H9 (cell line): ENCODE measurements around the gene IL12A. TPM values are rescaled to one million over a fixed set of nuclear protein-coding genes. Genes with fewer than 3 reads are reported as not detected.

Source experiments
- DNase-seq: peaks from one replicate; pipeline ENCODE4 v3.0.0-alpha.2; 2017
- H2AFZ ChIP-seq: one replicate; pipeline ENCODE4 v1.6.1; 2013; ENCODE audit warnings: mild to moderate bottlenecking, low read length, control low read depth, moderate library complexity
- H2AK5ac ChIP-seq: 2 replicates; pipeline ENCODE4 v1.6.1; 2013; ENCODE audit warnings: low read length, control low read depth, mixed read lengths; ENCODE audit not compliant: insufficient read length
- H2BK120ac ChIP-seq: one replicate; pipeline ENCODE4 v1.6.1; 2013; ENCODE audit warnings: low read depth, mild to moderate bottlenecking, low read length, control low read depth, inconsistent platforms; ENCODE audit not compliant: poor library complexity, severe bottlenecking
- H2BK12ac ChIP-seq: 2 replicates; pipeline ENCODE4 v1.6.1; 2013; ENCODE audit warnings: low read length, control low read depth, mixed read lengths, low read depth; ENCODE audit not compliant: insufficient read length
- H2BK15ac ChIP-seq: 2 replicates; pipeline ENCODE4 v1.6.1; 2013; ENCODE audit warnings: low read depth, low read length, control low read depth
- H2BK20ac ChIP-seq: one replicate; pipeline ENCODE4 v1.6.1; 2013; ENCODE audit warnings: low read depth, mild to moderate bottlenecking, low read length, control low read depth, inconsistent platforms; ENCODE audit not compliant: poor library complexity, severe bottlenecking
- H2BK5ac ChIP-seq: 2 replicates; pipeline ENCODE4 v1.6.1; 2013; ENCODE audit warnings: low read length, control low read depth, mixed read lengths; ENCODE audit not compliant: insufficient read length
- H3K14ac ChIP-seq: 2 replicates; pipeline ENCODE4 v1.6.1; 2013; ENCODE audit warnings: low read length, control low read depth; ENCODE audit not compliant: insufficient read depth
- H3K18ac ChIP-seq: 2 replicates; pipeline ENCODE4 v1.6.1; 2013; ENCODE audit warnings: low read depth, mild to moderate bottlenecking, mixed read lengths, low read length, control low read depth; ENCODE audit not compliant: insufficient read length
- H3K23ac ChIP-seq: 2 replicates; pipeline ENCODE4 v1.6.1; 2013; ENCODE audit warnings: low read length, control low read depth, mixed read lengths, low read depth; ENCODE audit not compliant: insufficient read length
- H3K23me2 ChIP-seq: 2 replicates; pipeline ENCODE4 v1.6.1; 2013; ENCODE audit warnings: low read depth, mild to moderate bottlenecking, mixed read lengths, low read length, control low read depth; ENCODE audit not compliant: insufficient read length, poor library complexity, severe bottlenecking
- H3K27ac ChIP-seq: 2 replicates; pipeline ENCODE4 v1.5.1; 2013; ENCODE audit warnings: low read length, control low read depth, mixed read lengths, low read depth; ENCODE audit not compliant: insufficient read length
- H3K27me3 ChIP-seq: 2 replicates; pipeline ENCODE4 v1.6.1; 2013; ENCODE audit warnings: low read length, control low read depth, inconsistent platforms; ENCODE audit not compliant: insufficient read depth
- H3K4ac ChIP-seq: 2 replicates; pipeline ENCODE4 v1.6.1; 2013; ENCODE audit warnings: low read depth, mild to moderate bottlenecking, control low read depth, inconsistent platforms, low read length, moderate library complexity
- H3K4me1 ChIP-seq: 2 replicates; pipeline ENCODE4 v1.6.1; 2013; ENCODE audit warnings: low read length, control low read depth, inconsistent platforms; ENCODE audit not compliant: insufficient read depth
- H3K4me2 ChIP-seq: 2 replicates; pipeline ENCODE4 v1.6.1; 2013; ENCODE audit warnings: low read length, control low read depth, mixed read lengths; ENCODE audit not compliant: insufficient read length, insufficient read depth
- H3K56ac ChIP-seq: 2 replicates; pipeline ENCODE4 v1.6.1; 2013; ENCODE audit warnings: low read depth, mild to moderate bottlenecking, mixed read lengths, low read length, control low read depth; ENCODE audit not compliant: insufficient read length
- H3K79me1 ChIP-seq: 2 replicates; pipeline ENCODE4 v1.6.1; 2013; ENCODE audit warnings: low read depth, mild to moderate bottlenecking, moderate library complexity, low read length, control low read depth, inconsistent platforms; ENCODE audit not compliant: insufficient read depth, poor library complexity, severe bottlenecking
- H3K79me2 ChIP-seq: 2 replicates; pipeline ENCODE4 v1.6.1; 2013; ENCODE audit warnings: low read length, control low read depth, inconsistent platforms; ENCODE audit not compliant: insufficient read depth
- H3K9ac ChIP-seq: 2 replicates; pipeline ENCODE4 v1.6.1; 2013; ENCODE audit warnings: low read length, control low read depth, mixed read lengths; ENCODE audit not compliant: insufficient read length; ENCODE audit errors: extremely low read depth
- H3K9me3 ChIP-seq: one replicate; pipeline ENCODE4 v1.6.1; 2013; ENCODE audit warnings: low read depth, low read length, inconsistent platforms; ENCODE audit not compliant: control insufficient read depth
- H3T11ph ChIP-seq: one replicate; pipeline ENCODE4 v1.6.1; 2013; ENCODE audit warnings: mild to moderate bottlenecking, low read length, control low read depth, inconsistent platforms
- H4K20me1 ChIP-seq: one replicate; pipeline ENCODE4 v1.6.1; 2013; ENCODE audit not compliant: control insufficient read depth, insufficient read length, insufficient read depth
- H4K5ac ChIP-seq: 2 replicates; pipeline ENCODE4 v1.6.1; 2013; ENCODE audit warnings: low read depth, mild to moderate bottlenecking, mixed read lengths, low read length, control low read depth; ENCODE audit not compliant: insufficient read length
- H4K8ac ChIP-seq: replicated peaks from 2 replicates; pipeline ENCODE4 v1.6.1; 2013; ENCODE audit warnings: low read length, control low read depth, mixed read lengths, low read depth; ENCODE audit not compliant: insufficient read length
- H4K91ac ChIP-seq: 2 replicates; pipeline ENCODE4 v1.6.1; 2013; ENCODE audit warnings: low read depth, mild to moderate bottlenecking, moderate library complexity, mixed read lengths, low read length, control low read depth; ENCODE audit not compliant: insufficient read length
- H3K27ac Mint-ChIP-seq, 3 experiments: 2 replicates in 2 of 3; 3 replicates in 1 of 3; pipeline ENCODE4 v1.8.0; 2020 to 2021; ENCODE audit warnings: mixed read lengths in 3 of 3, mild to moderate bottlenecking in 1 of 3, moderate library complexity in 1 of 3
- H3K27me3 Mint-ChIP-seq: 2 replicates; pipeline ENCODE4 v1.8.0; 2021; ENCODE audit warnings: low read depth, mild to moderate bottlenecking, moderate library complexity, mixed read lengths
- H3K36me3 Mint-ChIP-seq, 3 experiments: 2 replicates in 2 of 3; 3 replicates in 1 of 3; pipeline ENCODE4 v1.8.0; 2020 to 2021; ENCODE audit warnings: low read depth in 3 of 3, mixed read lengths in 3 of 3; ENCODE audit not compliant: insufficient read depth in 1 of 3
- H3K4me1 Mint-ChIP-seq, 2 experiments: 2 replicates each; pipeline ENCODE4 v1.8.0; 2020; ENCODE audit warnings: mixed read lengths in 2 of 2
- H3K4me3 Mint-ChIP-seq, 2 experiments: 2 replicates in 1 of 2; 3 replicates in 1 of 2; pipeline ENCODE4 v1.8.0; 2020 to 2021; ENCODE audit warnings: mild to moderate bottlenecking in 2 of 2, mixed read lengths in 2 of 2, moderate library complexity in 1 of 2
- H3K9me3 Mint-ChIP-seq, 2 experiments: 2 replicates in 1 of 2; 3 replicates in 1 of 2; pipeline ENCODE4 v1.8.0; 2020; ENCODE audit warnings: mild to moderate bottlenecking in 2 of 2, mixed read lengths in 2 of 2, moderate library complexity in 1 of 2
- WGBS: extraction: QIAGEN DNeasy Blood & Tissue Kit; methylation state at CpG from one replicate; pipeline ENCODE4 v1.1.7; 2013; ENCODE audit warnings: missing lambda C conversion rate, low lambda C conversion rate, mixed read lengths; ENCODE audit not compliant: insufficient read length; ENCODE audit errors: extremely low coverage; 5-methylcytosine and 5-hydroxymethylcytosine counted together
- total RNA-seq: library from RNA; stranded (reverse); gene quantifications from 2 replicates; pipeline ENCODE4 v1.2.1, GENCODE V29; 2021
- TF ChIP-seq, protein P1 (sequence below): fragments of 200-600 bp; sonication (generic); conservative IDR thresholded peaks from 3 replicates; pipeline ENCODE4 v1.8.0; 2021; ENCODE audit warnings: antibody characterized with exemption, mild to moderate bottlenecking

IL12A gene
- total RNA-seq, 1 experiment from 2014 or later, result 0.50 TPM

DNA sequence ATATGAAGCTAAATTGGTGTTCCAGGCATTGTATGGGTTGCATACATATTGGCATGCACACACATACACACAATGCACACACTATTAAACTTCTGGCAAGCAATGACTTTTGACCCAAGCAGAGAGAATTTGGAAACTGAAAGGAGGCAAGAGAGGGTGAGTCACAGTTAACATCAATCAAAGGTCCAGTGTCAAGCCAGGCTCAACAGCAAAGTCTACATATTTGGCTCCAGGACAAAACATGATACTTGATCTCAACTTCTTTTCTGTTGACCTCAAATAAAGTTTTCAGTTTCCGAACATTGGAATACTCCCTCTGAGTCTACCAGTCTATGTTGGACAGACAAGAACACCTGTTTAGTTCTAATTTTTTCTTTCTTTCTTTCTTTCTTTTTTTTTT lies 28.3 kb downstream of the IL12A start:
- WGBS, result no CpG with 5 or more reads among the region's 1 CpG
- H3K23ac ChIP-seq, result no peak overlapping the region
- H4K8ac ChIP-seq, result no peak overlapping the region
- H3K79me2 ChIP-seq, result no peaks in the 10 kb centered on the region
- no peak overlapping the region for H3K18ac ChIP-seq
- no peak overlapping the region for H2BK15ac ChIP-seq
- DNase-seq, result no peak
- no peaks in the 10 kb centered on the region; a peak in 1 of 5 replicates for H3K9me3 Mint-ChIP-seq
- H3K4me1 ChIP-seq, result no peaks in the 10 kb centered on the region
- H3K27me3 ChIP-seq, result no peaks in the 10 kb centered on the region
- no peaks in the 10 kb centered on the region for H4K20me1 ChIP-seq
- H3K27ac ChIP-seq, result no peak overlapping the region
- no peak overlapping the region for H2AFZ ChIP-seq
- no peak overlapping the region for H2BK20ac ChIP-seq
- no peak overlapping the region for H3T11ph ChIP-seq
- no peak overlapping the region for H3K9ac ChIP-seq
- no peaks in the 10 kb centered on the region for H3K23me2 ChIP-seq
- H3K14ac ChIP-seq, result no peak overlapping the region
- H3K27me3 Mint-ChIP-seq, result peaks cover 10% of the 10 kb centered on the region
- H3K4me3 Mint-ChIP-seq, result no peak overlapping the region
- H4K5ac ChIP-seq, result no peak overlapping the region
- no peak overlapping the region for H2BK120ac ChIP-seq
- no peaks in the 10 kb centered on the region for H3K9me3 ChIP-seq
- no peak overlapping the region for H3K27ac Mint-ChIP-seq
- H2BK12ac ChIP-seq, result no peak overlapping the region
- H3K36me3 Mint-ChIP-seq, result no peaks in the 10 kb centered on the region
- H3K4me1 Mint-ChIP-seq, result no peaks in the 10 kb centered on the region
- H3K79me1 ChIP-seq, result no peaks in the 10 kb centered on the region
- no peak overlapping the region for H2BK5ac ChIP-seq
- H3K4me2 ChIP-seq, result no peak overlapping the region
- H3K4ac ChIP-seq, result no peak overlapping the region
- H4K91ac ChIP-seq, result no peak overlapping the region
- TF ChIP-seq, protein P1, sequence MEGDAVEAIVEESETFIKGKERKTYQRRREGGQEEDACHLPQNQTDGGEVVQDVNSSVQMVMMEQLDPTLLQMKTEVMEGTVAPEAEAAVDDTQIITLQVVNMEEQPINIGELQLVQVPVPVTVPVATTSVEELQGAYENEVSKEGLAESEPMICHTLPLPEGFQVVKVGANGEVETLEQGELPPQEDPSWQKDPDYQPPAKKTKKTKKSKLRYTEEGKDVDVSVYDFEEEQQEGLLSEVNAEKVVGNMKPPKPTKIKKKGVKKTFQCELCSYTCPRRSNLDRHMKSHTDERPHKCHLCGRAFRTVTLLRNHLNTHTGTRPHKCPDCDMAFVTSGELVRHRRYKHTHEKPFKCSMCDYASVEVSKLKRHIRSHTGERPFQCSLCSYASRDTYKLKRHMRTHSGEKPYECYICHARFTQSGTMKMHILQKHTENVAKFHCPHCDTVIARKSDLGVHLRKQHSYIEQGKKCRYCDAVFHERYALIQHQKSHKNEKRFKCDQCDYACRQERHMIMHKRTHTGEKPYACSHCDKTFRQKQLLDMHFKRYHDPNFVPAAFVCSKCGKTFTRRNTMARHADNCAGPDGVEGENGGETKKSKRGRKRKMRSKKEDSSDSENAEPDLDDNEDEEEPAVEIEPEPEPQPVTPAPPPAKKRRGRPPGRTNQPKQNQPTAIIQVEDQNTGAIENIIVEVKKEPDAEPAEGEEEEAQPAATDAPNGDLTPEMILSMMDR, result no peak
- H3K56ac ChIP-seq, result no peak overlapping the region
- no peak overlapping the region for H2AK5ac ChIP-seq
